ENCODE data around the gene MLLT6.

DNA sequence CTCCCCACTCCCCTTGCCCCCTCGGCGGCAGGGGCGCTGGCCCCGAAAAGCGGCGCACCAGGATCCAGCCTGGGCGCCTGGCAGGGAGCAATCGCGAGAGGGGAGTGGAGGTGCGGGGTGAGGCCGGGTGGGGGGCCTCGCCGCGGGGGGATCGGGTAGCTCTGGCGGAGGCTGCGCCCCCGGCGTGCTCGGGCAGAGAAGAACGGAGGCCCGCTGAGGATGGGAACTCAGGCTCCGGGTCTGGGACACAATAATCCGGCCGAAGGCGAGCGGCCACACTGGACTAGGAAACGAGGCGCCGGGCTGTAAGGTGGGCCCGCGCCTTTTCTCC is 43.8 kb downstream of the MLLT6 start:
- TF ChIP-seq CTCF (IDR thresholded peaks at IDR 0.05) (no peak), POLR2AphosphoS5 (IDR thresholded peaks at IDR 0.05) (no peak)

All from esophagus muscularis mucosa (tissue), 3 donors.